ENCODE results near the gene SLC25A43. TPM values are rescaled to one million over a fixed set of nuclear protein-coding genes. Genes with fewer than 3 reads are reported as not detected.

SLC25A43 gene
- total and polyA plus RNA-seq, 2 of the 8 experiments (the other 6 are each of a cell fraction or from before 2014, with no cell fraction given), result 3.1 to 5.8 TPM

- FAIRE-seq (no peak), DNase-seq (ENCODE audit: low read depth in 1 of 2, low spot score in 2 of 2) (no peak)
- Histone ChIP-seq H2BK120ac (replicated peaks; ENCODE audit: low read depth, low read length) (no peak overlapping the region), H3K27me3 (replicated peaks in 1 of 4; ENCODE audit: control insufficient read depth in 3 of 4, extremely low read depth in 1 of 4, insufficient read depth in 3 of 4, low read length in 3 of 4) (no peaks in the 10 kb centered on the region), H3K36me3 (ENCODE audit: control insufficient read depth in 2 of 4, insufficient read depth in 4 of 4, low read length in 3 of 4) (no peaks in the 10 kb centered on the region; a peak in 1 of 8 replicates), H3K4ac (replicated peaks; ENCODE audit: insufficient read length, low read depth, low read length) (no peak overlapping the region), H3K23ac (ENCODE audit: insufficient read length) (no peak overlapping the region), H3K9ac (replicated peaks in 1 of 4; ENCODE audit: extremely low read depth in 1 of 4, low read depth in 3 of 4, low read length in 3 of 4) (no peak overlapping the region), H3K4me2 (ENCODE audit: insufficient read depth in 1 of 2, low read depth in 2 of 2, low read length in 2 of 2) (no peak overlapping the region), H3K14ac (ENCODE audit: insufficient read length) (no peak overlapping the region), H2AK5ac (ENCODE audit: low read depth, low read length) (no peak overlapping the region), H2BK20ac (ENCODE audit: low read length) (no peak overlapping the region), H3K9me3 (ENCODE audit: insufficient read depth in 2 of 2, low read depth in 1 of 2, low read length in 1 of 2) (no peaks in the 10 kb centered on the region), H2AFZ (ENCODE audit: low read length) (no peak overlapping the region), H3K27ac (ENCODE audit: low read depth, low read length) (no peak overlapping the region), H3K79me2 (ENCODE audit: control insufficient read depth in 1 of 2, insufficient read depth in 2 of 2, low read length in 2 of 2) (no peaks in the 10 kb centered on the region), H2BK12ac (ENCODE audit: low read depth, low read length) (no peak overlapping the region), H4K91ac (replicated peaks; ENCODE audit: insufficient read length, low read length) (no peak overlapping the region), H3K4me3 (ENCODE audit: extremely low read depth in 1 of 4, insufficient read depth in 2 of 4, low read depth in 3 of 4, low read length in 4 of 4) (no peak overlapping the region), H3K4me1 (replicated peaks in 1 of 4; ENCODE audit: control insufficient read depth in 3 of 4, insufficient read depth in 4 of 4, low read length in 3 of 4) (no peaks in the 10 kb centered on the region; a peak in 2 of 7 replicates), H3K18ac (ENCODE audit: extremely low read depth, low read length) (no peak overlapping the region), H4K5ac (ENCODE audit: insufficient read length, low read depth, low read length) (no peak overlapping the region), H4K20me1 (replicated peaks in 1 of 2; ENCODE audit: control insufficient read depth in 1 of 2, insufficient read depth in 2 of 2, low read length in 2 of 2) (no peaks in the 10 kb centered on the region), H3K79me1 (ENCODE audit: low read depth, low read length) (no peaks in the 10 kb centered on the region; the same call in 1 of the 2 replicates), H2BK5ac (ENCODE audit: low read depth, low read length) (no peak overlapping the region), H4K8ac (ENCODE audit: extremely low read depth, insufficient read depth, low read length) (no peak overlapping the region), H3K23me2 (ENCODE audit: low read depth, low read length) (no peaks in the 10 kb centered on the region), H2BK15ac (ENCODE audit: low read length) (no peak overlapping the region), H3K56ac (replicated peaks; ENCODE audit: insufficient read length, low read depth, low read length) (no peak overlapping the region)
- POLR2A ChIA-PET (ENCODE audit: partially characterized antibody), result no interaction called here
- 100% methylated on average over 4 of the region's 4 CpGs; no CpG with 5 or more reads in 1 of the 2 experiments for WGBS, 2 experiments (ENCODE audit: extremely low coverage in 1 of 2, insufficient coverage in 1 of 2, insufficient read length in 1 of 2, insufficient replicate concordance in 2 of 2, low coverage in 1 of 2, low lambda C conversion rate in 2 of 2, missing lambda C conversion rate in 1 of 2)
- CTCF ChIA-PET (ENCODE audit: partially characterized antibody), result interaction anchor here (0.9 to 2.0 kb wide), 4 partner anchors 11 to 93 kb away, joined by 3 to 6 read pairs (median 4); no protein-coding TSS in a partner anchor
- no peak for TF ChIP-seq RAD21 (IDR thresholded peaks at IDR 0.05 in 1 of 2, conservative IDR thresholded peaks at IDR 0.05 in 1 of 2; ENCODE audit: low read depth in 2 of 2, low read length in 2 of 2)
- no peak for TF ChIP-seq CEBPB (IDR thresholded peaks at IDR 0.05; ENCODE audit: low read depth, low read length)
- TF ChIP-seq TAF7 (optimal IDR thresholded peaks at IDR 0.05; ENCODE audit: borderline replicate concordance, low read depth, low read length), result no peak
- no peak for TF ChIP-seq BRCA1 (IDR thresholded peaks at IDR 0.05; ENCODE audit: low read depth, low read length)
- no peak for TF ChIP-seq GABPA (IDR thresholded peaks at IDR 0.05; ENCODE audit: borderline replicate concordance, insufficient read depth, low read length)
- TF ChIP-seq KDM5A (IDR thresholded peaks at IDR 0.05; ENCODE audit: low read length), result no peak
- no peak for TF ChIP-seq GTF2F1 (IDR thresholded peaks at IDR 0.05; ENCODE audit: borderline replicate concordance, low read depth, low read length)
- TF ChIP-seq SP1 (IDR thresholded peaks at IDR 0.05; ENCODE audit: low read depth, low read length), result no peak
- no peak for TF ChIP-seq CHD2 (IDR thresholded peaks at IDR 0.05; ENCODE audit: low read length)
- TF ChIP-seq SP2 (IDR thresholded peaks at IDR 0.05; ENCODE audit: low read length), result no peak
- no peak for TF ChIP-seq KDM1A (IDR thresholded peaks at IDR 0.05; ENCODE audit: borderline replicate concordance, low read length)
- no peak for TF ChIP-seq TBP (IDR thresholded peaks at IDR 0.05; ENCODE audit: low read depth, low read length)
- TF ChIP-seq MAFK (IDR thresholded peaks at IDR 0.05; ENCODE audit: low read depth, low read length), result no peak
Observed at GRCh38 chrX:119419146-119419545, 20.0 kb downstream of the SLC25A43 start.
